OCI-M2 (cell line): ENCODE measurements around the gene NR6A1.

Experiments
- DNase-seq: peaks from one replicate; lab custom pipeline; 2025; ENCODE audit not compliant: unreplicated experiment; lab: John Stamatoyannopoulos, UW

NR6A1 gene

DNA sequence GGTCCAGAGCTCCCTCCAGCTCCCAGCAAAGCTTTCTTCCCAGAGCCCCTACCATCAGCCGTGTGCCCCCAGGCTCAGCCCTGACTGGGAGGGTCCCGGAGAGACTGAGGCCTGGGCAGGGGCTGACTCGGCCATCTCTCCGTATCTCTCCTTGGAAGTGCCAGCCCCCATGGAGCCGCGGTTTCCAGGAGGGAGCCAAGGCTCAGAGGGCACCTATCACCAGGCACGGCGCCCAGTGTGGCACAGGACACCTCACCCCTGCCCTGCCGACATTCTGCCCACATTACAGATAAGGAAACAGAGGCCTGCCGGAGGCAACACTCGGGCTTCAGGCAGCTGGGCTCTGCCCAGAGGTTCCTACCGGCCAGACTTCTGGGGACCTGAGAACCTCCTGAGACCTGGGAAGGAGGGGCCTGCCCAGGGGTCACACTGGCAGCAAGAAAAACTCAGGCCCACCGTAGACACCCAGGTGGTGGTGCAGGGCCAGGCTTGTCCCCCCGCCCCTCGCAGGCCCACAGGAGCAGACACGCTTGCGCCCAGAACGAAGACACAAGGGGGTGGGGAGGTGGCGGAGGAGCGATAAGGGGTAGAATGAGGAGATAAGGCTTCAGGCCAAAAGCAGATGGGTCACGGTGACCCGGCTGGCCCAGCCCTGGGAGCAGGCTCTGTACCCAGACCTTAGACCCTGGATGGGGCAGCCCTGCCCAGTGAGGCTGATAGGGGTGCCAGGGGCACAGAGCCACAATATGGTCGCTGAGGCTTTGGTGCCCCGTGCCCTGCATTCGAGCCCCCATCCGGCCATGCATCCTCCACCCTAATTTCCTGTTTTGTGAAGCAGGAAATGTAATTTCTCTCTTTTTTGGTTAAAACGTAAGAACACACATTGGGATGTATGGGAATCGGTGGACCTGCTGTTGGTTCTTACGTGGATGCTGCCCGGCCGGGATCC, 275.7 kb downstream of the NR6A1 start:
- DNase-seq = no peak

DNA sequence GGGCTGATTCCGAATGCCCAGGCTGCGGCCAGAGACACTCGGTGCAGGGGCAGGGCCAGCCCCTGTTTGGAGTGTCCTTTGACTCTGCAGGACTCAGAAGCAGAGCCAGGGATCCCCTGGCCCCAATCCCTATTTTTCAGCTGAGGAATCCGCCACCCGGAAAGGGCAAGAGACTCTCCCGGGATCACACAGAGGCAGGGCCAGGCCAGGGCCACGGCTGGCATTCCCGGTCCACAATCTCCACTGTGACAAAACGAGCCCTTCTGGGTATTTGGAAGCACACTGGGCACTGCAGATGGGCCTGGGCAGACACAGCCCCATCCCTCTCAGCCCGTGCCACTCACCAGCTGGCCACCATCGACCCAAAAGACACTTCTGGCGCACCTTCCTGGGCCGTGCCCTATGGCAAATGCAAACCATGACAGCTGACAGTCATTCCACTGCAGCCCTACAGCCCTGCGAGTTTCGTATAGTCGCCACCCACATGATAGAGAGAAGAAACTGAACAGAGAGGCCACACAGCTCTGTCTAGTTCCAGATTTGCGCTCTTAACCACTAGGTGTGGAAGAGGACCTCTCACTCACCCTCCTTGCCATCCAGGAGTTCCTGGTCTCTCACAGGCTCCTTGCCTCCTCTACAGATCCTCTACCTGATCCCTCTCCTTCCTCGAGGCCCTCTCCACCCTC, 277.2 kb downstream of the NR6A1 start:
- no peak for DNase-seq

DNA sequence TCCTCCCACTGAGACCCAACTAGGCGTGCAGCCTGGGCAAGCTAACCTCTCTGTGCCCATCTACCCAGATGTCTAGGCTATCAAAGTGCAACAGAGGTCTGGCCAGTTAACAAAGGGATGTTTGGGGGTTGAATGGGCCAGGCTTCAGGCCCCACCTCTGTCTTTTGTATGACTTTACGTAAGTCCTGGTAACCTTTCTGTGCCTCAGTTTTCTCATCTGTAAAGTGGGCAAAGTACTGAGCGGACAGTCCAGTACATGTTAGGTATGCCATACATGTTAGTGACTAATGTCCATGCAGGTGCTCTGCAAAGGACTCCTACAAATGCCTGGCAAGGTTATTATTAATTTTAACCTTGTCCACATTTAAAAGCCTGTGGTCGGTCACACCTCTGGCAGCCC, 277.9 kb downstream of the NR6A1 start:
- no peak for DNase-seq

DNA sequence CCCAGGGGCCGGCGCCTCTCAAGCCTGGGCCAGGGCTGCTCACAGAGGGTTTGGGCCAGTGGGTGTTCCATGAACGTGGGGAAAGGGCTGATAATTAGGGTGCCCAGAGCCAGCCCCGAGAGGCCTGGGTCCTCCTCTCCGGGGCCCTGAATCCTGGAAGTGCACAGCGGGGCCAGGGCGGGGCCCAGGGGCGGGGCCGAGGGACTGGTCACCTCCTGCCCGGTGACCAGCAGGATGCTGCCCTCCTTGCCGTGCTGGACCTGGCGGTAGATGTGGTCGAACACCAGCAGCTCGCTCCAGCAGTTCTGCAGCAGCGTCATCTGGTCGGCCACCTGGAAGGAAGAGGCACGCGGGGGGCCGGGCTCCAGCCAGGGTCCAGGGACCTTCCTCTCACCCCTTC, 278.3 kb downstream of the NR6A1 start:
- no peak for DNase-seq

DNA sequence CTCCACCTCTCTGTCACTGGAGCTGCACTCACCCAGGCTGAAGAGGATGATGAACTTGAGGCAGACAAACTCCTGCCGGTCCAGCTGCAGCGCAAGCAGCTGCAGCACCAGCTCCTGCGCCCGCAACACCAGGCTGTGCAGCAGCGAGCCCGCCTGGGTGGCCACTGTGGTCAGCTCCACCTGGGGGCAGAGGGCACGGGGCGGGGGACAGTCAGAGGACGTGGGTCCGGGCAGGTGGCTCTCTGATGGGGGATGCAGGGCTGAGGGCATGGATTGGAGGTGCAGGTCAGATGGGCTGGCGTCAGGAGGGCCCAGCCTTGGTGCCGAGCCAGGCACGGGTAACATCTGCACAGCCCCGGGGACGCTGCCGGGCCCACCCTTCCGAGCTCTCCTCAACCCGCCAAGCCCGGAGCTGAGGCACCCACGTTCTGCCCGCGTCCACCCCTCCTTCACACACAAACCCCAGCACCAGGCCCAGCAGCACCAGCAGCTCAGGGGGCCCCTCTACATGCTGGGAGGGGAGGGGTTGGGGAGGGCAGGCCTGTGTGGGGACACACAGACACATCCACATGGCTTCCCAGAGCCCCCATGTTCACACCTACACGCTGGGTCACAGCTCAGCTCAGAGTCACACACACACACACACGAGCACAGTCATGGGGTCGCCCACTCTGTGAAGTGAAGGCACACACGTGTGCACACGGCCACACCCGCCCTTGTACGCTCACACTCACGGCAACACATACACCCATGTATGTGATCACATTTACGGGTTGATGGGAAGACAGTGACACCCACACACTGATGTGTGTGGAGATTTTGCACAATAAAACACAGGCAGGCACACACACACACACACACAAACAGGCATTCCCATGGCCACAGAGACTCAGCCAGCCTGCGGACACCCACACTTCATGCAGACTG, 279.8 kb downstream of the NR6A1 start:
- no peak for DNase-seq

DNA sequence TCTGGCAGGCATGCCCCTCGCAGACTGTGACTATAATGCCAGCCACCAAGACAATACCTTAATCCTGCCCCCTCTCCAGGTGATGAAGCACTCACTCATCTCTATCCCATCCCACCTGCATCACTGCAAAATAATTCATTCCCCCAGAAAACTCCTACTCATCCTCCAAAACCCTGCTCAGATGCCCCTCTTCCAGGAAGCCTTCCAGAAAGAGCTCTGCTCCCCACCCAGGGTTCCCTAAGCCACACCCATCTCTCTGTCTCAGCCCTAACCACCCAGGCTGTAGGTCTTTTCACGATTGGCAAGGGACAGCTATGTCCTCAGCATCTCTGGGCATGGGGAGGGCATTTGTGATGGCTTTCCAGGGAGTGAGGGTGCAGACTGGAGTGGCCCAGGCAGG, 281.1 kb downstream of the NR6A1 start:
- DNase-seq = no peak

DNA sequence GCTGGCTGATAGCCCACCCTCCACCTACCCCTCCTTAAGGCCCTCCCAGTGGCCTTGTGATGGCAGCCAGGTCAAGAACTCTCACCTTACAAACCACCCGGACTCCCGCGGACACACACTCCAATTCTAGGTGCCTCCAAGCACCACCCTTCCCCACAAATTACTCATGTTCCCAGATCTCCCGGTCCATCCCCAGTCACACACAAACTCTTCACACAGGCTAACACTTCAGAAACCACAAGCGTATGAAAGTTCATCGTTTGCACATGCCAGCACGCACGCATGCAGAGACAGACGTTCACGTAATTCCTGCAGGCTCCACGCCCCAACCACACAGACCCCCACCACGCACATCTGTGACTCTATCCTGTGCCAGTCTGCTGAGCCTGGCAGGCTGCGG, 281.9 kb downstream of the NR6A1 start:
- no peak for DNase-seq

DNA sequence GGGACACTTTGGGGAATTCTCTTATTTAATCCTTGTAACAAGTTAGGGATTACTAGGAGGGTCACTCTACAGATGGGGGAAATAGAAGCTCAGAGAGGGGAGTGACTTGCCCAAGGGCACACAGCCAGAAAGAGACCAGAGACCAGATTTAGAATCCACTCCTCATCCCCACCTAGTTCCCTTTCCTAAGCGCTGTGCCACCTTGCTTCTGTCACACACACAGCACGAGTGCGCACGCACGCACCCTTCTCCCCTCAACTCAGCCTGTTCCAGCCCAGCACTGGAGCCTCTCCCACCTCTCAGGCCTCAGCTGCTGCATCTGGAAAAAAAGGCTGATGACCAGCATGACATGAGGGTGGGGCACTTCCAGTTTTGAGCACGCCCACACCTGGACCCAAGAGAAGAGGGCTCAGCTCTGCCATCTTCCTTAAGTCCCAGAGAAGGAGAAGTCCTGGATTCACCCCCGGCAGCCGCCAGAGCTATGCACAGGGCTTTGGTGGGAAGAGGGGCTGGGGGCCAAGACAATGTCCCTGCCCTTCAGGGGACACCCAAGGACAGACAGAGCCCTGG, 282.4 kb downstream of the NR6A1 start:
- no peak for DNase-seq

DNA sequence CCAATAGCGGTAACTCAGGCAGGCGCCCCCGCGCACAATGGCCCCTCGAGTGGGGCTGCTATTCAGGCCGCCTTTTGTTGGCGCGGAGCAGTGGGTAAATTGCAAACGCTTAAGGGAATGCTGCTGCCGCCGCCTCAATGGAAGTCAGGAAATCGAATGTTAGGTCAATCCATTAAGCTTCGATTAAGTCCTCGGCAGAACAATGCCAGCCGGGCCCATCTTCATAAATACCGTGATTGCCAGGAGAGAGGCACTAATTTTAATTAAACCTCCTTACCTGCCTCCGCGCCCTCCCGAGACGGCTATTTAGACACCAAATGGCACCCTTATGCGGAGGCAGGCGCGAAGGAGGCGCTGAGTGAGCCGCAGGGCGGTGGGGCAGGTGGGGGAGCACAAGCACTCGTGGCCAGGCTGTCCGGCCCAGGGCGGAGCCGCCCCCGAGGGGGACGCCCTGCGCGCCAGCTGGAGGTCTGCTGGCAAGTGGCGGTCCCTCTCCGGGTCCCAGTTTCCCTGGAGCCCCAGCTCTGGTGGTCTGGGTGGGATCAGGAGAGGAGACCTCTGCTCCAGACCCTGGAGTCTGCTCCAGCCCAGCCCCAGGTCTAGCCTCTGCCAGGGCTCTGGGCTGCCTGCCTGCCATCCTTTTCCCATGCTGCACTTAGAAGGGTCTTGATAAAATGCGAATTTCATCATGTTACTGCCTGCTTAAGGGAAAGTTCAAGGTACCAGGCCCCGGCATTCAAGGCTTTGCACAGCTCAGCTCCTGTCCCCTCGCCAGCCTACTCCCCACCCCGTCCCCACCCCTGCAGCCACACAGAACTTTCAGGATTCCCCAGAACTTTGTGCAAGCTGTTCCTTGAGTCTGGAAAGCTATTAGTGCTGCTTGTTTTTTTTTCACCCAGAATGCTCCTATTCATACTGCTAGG, 283.6 kb downstream of the NR6A1 start:
- DNase-seq = no peak

DNA sequence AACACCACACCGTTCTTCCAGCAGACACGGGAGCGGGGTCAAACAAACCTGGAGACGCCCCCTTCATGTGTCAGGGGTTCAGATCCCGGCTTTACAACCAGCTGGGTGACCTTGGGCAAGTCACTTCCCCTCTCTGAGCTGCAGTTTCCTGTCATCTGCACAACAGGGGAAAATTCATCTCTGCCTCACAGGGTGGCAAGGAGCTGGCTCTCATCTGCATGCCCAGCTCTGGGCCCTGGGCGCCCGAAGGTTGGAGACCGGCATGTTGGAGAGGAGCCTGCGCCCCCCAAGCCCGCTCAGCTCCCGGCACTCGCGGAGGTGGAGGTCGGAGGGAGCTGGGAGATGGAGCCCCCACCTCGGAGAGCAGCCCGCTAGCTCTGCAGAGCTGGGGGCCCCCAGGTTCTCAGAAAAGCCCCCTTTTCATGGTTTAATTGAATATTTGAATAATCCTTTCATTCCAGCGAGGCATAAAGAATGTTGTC, 284.3 kb downstream of the NR6A1 start:
- DNase-seq = no peak

DNA sequence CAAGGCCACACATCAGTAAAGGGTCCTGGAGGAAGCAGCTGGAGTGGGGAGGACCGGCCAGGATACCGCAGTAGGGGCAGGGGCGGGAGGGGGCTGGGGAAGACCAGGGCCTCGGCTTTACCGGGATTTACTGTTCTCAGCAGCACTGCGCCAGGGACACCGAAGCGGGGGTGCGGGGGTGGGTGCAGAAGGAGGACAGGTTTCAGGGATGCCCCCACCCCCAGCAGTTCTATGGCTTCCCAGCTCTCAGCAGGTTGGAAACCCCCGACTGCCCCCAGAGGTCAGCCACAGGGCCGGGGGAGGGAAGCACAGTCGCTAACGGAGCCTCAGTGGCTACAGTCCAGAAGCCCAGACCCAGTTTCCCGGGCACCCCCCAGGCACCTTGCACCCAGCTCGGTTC, 285.2 kb downstream of the NR6A1 start:
- DNase-seq = no peak

DNA sequence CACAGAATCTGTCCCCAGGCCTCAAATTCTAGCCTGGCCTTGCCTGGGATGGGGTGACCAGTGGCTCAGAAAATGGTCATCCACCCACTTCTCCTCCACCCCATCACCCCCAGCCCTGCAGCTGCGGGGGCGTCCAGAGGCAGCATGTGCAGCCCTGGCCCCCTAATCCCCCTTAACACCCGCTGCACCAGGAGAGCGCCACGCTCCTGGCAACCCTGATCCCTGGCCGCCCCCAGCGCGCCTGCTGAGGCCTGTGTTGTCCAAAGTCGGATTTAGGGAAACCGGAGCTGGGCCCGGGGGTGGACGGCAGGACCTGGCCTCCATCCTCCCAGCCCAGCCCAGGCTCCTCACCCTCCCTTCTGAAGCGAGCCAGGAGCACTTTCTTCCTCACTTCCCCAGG, 285.9 kb downstream of the NR6A1 start:
- no peak for DNase-seq

DNA sequence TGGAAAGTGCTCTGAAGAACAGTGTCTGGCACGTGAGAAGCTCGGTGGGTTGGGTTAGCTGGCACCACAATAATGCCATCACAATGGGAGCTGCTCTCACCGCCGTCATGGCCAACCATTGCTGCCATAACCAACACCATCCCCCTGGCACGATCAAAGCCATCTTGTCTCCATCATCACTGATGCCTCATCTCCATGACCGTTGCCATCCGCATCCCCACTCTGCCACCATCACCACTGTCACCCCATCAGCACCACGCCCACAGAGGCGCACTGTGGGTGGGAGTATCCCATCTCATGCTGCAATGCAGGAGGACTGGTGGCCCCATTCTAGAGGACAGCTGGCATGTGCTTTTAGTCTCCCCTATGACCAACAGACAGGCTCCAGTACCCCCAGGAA, 287.6 kb downstream of the NR6A1 start:
- no peak for DNase-seq

DNA sequence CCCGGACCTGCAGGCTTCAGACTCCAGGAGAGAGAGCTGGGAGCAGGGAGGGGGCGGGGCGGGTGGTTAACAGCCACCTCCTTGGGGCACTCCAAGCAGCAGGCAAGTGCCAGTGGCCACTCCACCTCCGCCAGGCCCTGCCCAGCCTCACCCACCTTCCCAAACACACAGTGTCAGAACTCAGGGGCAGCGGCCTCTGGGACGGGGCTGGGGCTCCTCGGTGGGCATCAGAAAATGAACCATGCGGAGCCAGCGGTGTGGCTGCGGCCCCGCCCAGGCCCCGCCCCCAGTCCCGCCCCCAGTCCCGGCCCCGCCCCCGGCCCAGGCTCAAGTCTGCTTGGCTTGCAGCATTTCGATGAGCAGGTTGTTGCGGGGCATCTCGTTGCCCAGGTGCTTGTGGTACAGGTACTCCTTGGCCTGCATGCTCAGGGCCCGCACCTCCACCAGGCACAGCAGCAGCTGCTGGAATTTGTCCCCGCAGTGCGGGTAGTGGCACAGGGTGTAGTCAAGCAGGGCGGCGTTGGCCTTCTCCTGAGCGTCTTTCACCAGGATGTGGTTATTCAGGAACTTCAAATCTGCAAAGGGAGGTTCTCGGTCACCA, 288.6 kb downstream of the NR6A1 start:
- DNase-seq = no peak

DNA sequence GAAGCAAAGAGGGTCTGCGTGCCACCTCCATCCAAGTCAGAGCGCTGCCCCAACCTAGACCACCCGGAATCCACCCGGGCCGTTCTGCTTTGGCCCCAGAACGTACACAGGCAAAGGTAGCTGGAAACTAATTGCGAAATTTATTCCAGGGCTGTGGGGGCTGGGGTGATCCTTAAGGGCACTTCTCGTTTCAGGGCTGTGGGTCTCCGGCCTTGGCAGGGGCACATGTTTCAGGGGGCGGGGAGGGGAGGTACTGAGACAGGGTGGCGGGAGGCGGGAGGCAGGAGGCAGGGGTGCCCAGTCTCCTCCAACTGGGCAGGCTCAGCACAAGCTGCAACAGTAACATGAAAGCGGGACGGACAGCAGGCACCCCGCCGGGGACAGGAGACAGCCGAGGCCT, 290.0 kb downstream of the NR6A1 start:
- no peak for DNase-seq

DNA sequence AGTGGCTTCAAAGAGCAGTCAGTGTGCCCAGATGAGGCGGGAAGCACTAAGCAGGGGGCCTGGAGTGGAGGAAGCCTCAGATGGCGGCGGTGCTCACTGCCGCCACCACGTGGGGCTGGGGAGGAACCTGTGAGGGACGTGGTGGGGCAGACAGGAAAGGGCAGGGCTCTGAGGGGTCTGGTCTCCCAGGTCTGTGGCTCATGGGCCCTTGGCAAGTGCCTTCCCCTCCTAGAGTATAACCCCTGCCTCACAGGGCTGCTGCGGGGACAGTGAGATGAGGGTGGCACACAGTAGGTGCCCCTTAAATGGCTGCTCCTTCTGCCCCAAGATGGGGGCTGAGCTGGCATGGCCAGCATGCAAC, 290.5 kb downstream of the NR6A1 start:
- no peak for DNase-seq

DNA sequence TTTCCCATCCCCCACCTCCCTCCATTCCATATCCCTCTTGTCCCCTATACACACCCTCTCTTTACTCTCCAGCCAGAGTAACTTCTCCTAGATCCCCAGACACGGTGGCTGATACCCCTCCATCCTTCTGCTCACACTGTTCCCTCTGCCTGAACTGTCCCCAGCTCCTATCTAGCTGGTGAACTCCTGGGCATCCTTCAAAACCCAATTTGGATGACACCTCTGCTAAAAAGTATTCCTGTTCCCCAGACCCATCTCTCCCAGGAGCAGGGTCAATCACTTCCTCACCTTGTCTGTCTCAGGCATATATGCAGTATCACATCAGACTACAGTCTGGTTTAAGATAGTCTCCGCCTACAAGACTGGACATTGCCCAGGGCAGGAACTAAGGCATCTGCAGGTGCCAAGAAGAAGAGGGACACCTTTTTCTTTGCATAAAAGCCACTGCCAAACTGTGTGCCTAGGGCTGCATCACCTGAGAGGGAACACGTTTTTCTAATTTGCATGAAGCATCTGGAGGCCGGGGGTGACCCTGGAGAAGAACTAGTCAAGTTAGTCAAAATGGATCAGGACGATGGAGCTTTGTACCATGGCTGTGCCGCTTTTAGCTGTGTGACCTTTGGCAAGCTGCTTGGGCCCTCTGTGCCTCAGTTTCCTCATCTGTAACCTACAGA, 291.0 kb downstream of the NR6A1 start:
- DNase-seq = no peak

DNA sequence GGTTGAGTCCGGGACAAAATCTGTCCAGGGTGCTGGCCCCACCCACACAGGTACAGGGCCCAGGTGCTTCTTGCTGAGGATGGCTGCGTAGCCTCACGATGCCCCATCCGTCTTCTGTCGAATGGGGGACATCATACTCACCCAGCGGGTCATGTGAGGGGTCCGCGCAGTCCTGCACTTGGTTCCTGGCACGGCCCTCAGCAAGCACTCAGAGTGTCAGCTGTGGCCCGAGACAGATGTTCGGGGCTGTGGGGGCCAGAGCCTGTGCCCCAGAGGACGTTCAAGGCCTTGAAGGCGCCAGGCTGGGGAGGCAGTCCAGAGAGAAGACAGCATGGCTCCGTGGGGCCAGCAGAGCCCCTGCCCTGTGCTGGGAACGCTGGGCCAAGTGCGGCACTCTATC, 291.7 kb downstream of the NR6A1 start:
- no peak for DNase-seq

DNA sequence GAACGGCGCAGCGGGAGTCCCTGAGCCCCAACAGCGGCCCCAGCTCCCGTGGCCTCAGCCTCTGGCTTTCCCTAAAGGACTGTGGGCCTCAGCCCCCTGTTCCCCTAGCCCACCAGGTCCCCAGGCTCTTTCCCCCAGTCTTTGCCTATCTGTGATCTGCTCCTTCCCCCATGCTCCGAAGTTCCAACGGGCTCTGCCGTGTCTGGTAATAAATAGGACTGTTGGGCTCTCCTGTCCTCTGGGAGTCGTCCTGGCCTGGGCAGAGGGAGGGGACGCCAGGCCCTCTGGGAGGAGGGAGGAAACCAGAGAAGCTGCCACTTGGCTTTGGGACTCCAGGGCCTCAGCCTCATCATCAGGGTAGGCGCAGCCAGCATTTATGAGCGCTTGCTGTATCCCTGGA, 292.8 kb downstream of the NR6A1 start:
- no peak for DNase-seq
